ENCODE results near the gene PTGES3. TPM values are rescaled to one million over a fixed set of nuclear protein-coding genes. Genes with fewer than 3 reads are reported as not detected.

PTGES3 gene
- total and polyA plus RNA-seq, 4 donors: 65.0 to 94.1 (median 81.3) TPM

DNA sequence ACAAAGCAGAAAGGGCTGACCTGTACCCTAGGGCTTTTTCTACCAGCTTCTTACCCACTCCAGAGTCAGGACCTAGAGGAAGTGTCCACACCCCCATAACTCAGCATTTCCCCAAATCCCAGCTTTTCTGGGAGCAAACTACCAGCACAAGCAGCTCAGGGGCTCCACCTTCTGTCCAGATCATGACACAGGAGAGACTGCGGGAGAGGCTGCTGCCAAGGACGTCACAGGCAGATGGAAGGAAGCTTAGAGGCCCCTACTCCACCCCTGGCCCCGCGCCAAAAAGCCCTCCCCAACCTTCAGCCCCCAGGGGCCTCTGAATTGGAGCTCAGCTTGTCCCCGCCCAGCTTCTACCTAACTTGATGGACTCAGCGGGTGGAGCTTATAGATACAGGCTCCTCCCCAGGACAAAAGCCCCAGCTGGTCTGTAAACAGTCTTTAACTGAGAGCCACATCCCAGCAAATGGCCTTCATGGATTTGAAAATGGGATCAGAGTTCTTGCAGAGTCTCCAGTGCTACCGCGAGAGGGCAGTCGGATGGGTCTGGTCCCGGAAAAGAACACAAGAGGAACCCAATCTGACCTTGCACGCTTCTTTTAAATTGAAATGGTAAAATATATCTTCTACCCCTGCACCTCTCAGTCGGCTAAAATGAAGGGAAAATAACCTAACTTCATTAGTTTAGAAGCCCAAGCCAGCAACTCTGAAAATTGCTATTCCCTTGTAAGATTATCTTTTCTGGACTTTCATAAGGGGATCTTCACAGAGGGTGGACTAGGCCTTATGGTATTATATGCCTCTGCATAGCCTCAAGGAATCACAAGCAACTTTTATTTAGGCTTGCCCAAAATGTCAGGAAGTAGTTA, 51.2 kb downstream of the PTGES3 start:
- Histone ChIP-seq H3K36me3 (ENCODE audit: control insufficient read depth in 4 of 4, insufficient read depth in 3 of 4, low read depth in 1 of 4, low read length in 3 of 4) (peaks cover 11 to 33% (median 22%) of the 10 kb centered on the region in 4 donors), H3K9ac (ENCODE audit: low read depth in 1 of 2, low read length in 2 of 2) (peak overlapping the region; percentile 4 to 81), H3K9me3 (ENCODE audit: control insufficient read depth in 4 of 4, low read length in 3 of 4) (no peaks in the 10 kb centered on the region), H3K4me1 (ENCODE audit: control insufficient read depth in 4 of 4, insufficient read depth in 4 of 4, low read length in 3 of 4) (peaks cover 9 to 59% (median 49%) of the 10 kb centered on the region in 4 donors), H3K4me3 (ENCODE audit: low read depth in 1 of 3, low read length in 3 of 3) (peak overlapping the region; percentile 68 to 81 (median 80)), H3K27me3 (ENCODE audit: control insufficient read depth in 4 of 4, insufficient read depth in 4 of 4, low read length in 3 of 4) (no peaks in the 10 kb centered on the region), H3K27ac (ENCODE audit: low read depth in 1 of 2, low read length in 2 of 2) (peak overlapping the region; percentile 86 to 92)
- peak; percentile 99 for DNase-seq (ENCODE audit: low spot score)
- 2% methylated on average over 12 of the region's 12 CpGs for WGBS
- TF ChIP-seq TAF1 (conservative IDR thresholded peaks at IDR 0.05) (peak; percentile 70), FOXA1 (IDR thresholded peaks at IDR 0.05) (peak; percentile 73), GABPA (IDR thresholded peaks at IDR 0.05 in 1 of 2, conservative IDR thresholded peaks at IDR 0.05 in 1 of 2) (peak; percentile 12 to 44), RXRA (IDR thresholded peaks at IDR 0.05) (peak; percentile 73 to 75), FOXA2 (IDR thresholded peaks at IDR 0.05) (peak; percentile 65), NR2F2 (IDR thresholded peaks at IDR 0.05) (peak; percentile 84), RAD21 (IDR thresholded peaks at IDR 0.05) (peak; percentile 77 to 80), EGR1 (IDR thresholded peaks at IDR 0.05; ENCODE audit: low read depth in 2 of 2) (peak; percentile 5 to 49), SP1 (IDR thresholded peaks at IDR 0.05) (peak; percentile 85), JUND (IDR thresholded peaks at IDR 0.05) (peak; percentile 61 to 69), YY1 (IDR thresholded peaks at IDR 0.05) (peak; percentile 93), HNF4A (conservative IDR thresholded peaks at IDR 0.05) (peak; percentile 63 to 70), HNF4G (IDR thresholded peaks at IDR 0.05) (no peak)
- TF ChIP-seq, protein P1, sequence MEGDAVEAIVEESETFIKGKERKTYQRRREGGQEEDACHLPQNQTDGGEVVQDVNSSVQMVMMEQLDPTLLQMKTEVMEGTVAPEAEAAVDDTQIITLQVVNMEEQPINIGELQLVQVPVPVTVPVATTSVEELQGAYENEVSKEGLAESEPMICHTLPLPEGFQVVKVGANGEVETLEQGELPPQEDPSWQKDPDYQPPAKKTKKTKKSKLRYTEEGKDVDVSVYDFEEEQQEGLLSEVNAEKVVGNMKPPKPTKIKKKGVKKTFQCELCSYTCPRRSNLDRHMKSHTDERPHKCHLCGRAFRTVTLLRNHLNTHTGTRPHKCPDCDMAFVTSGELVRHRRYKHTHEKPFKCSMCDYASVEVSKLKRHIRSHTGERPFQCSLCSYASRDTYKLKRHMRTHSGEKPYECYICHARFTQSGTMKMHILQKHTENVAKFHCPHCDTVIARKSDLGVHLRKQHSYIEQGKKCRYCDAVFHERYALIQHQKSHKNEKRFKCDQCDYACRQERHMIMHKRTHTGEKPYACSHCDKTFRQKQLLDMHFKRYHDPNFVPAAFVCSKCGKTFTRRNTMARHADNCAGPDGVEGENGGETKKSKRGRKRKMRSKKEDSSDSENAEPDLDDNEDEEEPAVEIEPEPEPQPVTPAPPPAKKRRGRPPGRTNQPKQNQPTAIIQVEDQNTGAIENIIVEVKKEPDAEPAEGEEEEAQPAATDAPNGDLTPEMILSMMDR (IDR thresholded peaks at IDR 0.05; ENCODE audit: low read depth, low read length, missing input control): peak; percentile 61
- TF ChIP-seq, protein P2, sequence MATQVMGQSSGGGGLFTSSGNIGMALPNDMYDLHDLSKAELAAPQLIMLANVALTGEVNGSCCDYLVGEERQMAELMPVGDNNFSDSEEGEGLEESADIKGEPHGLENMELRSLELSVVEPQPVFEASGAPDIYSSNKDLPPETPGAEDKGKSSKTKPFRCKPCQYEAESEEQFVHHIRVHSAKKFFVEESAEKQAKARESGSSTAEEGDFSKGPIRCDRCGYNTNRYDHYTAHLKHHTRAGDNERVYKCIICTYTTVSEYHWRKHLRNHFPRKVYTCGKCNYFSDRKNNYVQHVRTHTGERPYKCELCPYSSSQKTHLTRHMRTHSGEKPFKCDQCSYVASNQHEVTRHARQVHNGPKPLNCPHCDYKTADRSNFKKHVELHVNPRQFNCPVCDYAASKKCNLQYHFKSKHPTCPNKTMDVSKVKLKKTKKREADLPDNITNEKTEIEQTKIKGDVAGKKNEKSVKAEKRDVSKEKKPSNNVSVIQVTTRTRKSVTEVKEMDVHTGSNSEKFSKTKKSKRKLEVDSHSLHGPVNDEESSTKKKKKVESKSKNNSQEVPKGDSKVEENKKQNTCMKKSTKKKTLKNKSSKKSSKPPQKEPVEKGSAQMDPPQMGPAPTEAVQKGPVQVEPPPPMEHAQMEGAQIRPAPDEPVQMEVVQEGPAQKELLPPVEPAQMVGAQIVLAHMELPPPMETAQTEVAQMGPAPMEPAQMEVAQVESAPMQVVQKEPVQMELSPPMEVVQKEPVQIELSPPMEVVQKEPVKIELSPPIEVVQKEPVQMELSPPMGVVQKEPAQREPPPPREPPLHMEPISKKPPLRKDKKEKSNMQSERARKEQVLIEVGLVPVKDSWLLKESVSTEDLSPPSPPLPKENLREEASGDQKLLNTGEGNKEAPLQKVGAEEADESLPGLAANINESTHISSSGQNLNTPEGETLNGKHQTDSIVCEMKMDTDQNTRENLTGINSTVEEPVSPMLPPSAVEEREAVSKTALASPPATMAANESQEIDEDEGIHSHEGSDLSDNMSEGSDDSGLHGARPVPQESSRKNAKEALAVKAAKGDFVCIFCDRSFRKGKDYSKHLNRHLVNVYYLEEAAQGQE (IDR thresholded peaks at IDR 0.05): peak; percentile 91
- TF ChIP-seq, protein P3, sequence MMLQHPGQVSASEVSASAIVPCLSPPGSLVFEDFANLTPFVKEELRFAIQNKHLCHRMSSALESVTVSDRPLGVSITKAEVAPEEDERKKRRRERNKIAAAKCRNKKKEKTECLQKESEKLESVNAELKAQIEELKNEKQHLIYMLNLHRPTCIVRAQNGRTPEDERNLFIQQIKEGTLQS (IDR thresholded peaks at IDR 0.05): no peak
- TF ChIP-seq, protein P4, sequence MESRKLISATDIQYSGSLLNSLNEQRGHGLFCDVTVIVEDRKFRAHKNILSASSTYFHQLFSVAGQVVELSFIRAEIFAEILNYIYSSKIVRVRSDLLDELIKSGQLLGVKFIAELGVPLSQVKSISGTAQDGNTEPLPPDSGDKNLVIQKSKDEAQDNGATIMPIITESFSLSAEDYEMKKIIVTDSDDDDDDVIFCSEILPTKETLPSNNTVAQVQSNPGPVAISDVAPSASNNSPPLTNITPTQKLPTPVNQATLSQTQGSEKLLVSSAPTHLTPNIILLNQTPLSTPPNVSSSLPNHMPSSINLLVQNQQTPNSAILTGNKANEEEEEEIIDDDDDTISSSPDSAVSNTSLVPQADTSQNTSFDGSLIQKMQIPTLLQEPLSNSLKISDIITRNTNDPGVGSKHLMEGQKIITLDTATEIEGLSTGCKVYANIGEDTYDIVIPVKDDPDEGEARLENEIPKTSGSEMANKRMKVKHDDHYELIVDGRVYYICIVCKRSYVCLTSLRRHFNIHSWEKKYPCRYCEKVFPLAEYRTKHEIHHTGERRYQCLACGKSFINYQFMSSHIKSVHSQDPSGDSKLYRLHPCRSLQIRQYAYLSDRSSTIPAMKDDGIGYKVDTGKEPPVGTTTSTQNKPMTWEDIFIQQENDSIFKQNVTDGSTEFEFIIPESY (IDR thresholded peaks at IDR 0.05): peak; percentile 95
- TF ChIP-seq, protein P5, sequence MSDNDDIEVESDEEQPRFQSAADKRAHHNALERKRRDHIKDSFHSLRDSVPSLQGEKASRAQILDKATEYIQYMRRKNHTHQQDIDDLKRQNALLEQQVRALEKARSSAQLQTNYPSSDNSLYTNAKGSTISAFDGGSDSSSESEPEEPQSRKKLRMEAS (IDR thresholded peaks at IDR 0.05): peak; percentile 82

Data from liver (tissue), 9 donors.